H1 (cell line): ENCODE data around the gene CLEC7A. TPM values are rescaled to one million over a fixed set of nuclear protein-coding genes. Genes with fewer than 3 reads are reported as not detected.

Experiments
- CTCF ChIA-PET: fragments of 300-600 bp; sonication (Branson Sonifier 250); formaldehyde crosslinking; loops from one replicate; lab custom pipeline; 2021; ENCODE audit not compliant: partially characterized antibody; lab: Charles Lee
- POLR2A ChIA-PET: fragments of 300-600 bp; sonication (Branson Sonifier 250); formaldehyde crosslinking; loops from one replicate; lab custom pipeline; 2021; ENCODE audit warnings: inconsistent platforms; ENCODE audit not compliant: partially characterized antibody; lab: Charles Lee
- DNase-seq, 2 experiments: peaks; one replicate each; pipeline versions ENCODE4 v3.0.0 to v3.0.0-alpha.2; 2010 to 2022; ENCODE audit warnings: low spot score in 2 of 2, low read depth in 1 of 2, mixed read lengths in 1 of 2
- FAIRE-seq: peaks from 2 replicates; lab custom pipeline; 2011; peaks lifted over from hg19 to GRCh38; lab: Jason Lieb, UNC
- H2AFZ ChIP-seq: 2 replicates; pipeline ENCODE4 v1.8.1; 2012; ENCODE audit warnings: low read length, inconsistent platforms
- H2AK5ac ChIP-seq: 2 replicates; pipeline ENCODE4 v1.6.1; 2013; ENCODE audit warnings: low read depth, low read length
- H2BK120ac ChIP-seq: replicated peaks from 2 replicates; pipeline ENCODE3; 2013; ENCODE audit warnings: low read depth, low read length, inconsistent platforms
- H2BK12ac ChIP-seq: 2 replicates; pipeline ENCODE4 v1.6.1; 2013; ENCODE audit warnings: low read depth, low read length
- H2BK15ac ChIP-seq: 2 replicates; pipeline ENCODE4 v1.6.1; 2013; ENCODE audit warnings: low read length
- H2BK20ac ChIP-seq: 2 replicates; pipeline ENCODE4 v1.6.1; 2013; ENCODE audit warnings: low read length
- H2BK5ac ChIP-seq: 2 replicates; pipeline ENCODE4 v1.6.1; 2013; ENCODE audit warnings: low read depth, low read length
- H3K14ac ChIP-seq: 2 replicates; pipeline ENCODE4 v1.6.1; 2013; ENCODE audit warnings: inconsistent platforms; ENCODE audit not compliant: insufficient read length
- H3K18ac ChIP-seq: 2 replicates; pipeline ENCODE4 v1.6.1; 2013; ENCODE audit warnings: low read length; ENCODE audit errors: extremely low read depth
- H3K23ac ChIP-seq: 2 replicates; pipeline ENCODE4 v1.6.1; 2013; ENCODE audit warnings: inconsistent platforms; ENCODE audit not compliant: insufficient read length
- H3K23me2 ChIP-seq: 2 replicates; pipeline ENCODE4 v1.6.1; 2013; ENCODE audit warnings: low read depth, low read length
- H3K27ac ChIP-seq: 2 replicates; pipeline ENCODE4 v1.6.1; 2011; ENCODE audit warnings: low read depth, low read length, inconsistent platforms
- H3K27me3 ChIP-seq, 4 experiments: replicated peaks in 1 of 4; 1 replicate in 1 of 4; 2 replicates in 3 of 4; pipeline versions ENCODE4 v1.6.1 to v1.8.1; 2011 to 2013; ENCODE audit warnings: low read length in 3 of 4, mild to moderate bottlenecking in 3 of 4, inconsistent platforms in 2 of 4, mixed read lengths in 2 of 4, moderate library complexity in 1 of 4; ENCODE audit not compliant: control insufficient read depth in 3 of 4, insufficient read depth in 3 of 4; ENCODE audit errors: extremely low read depth in 1 of 4
- H3K36me3 ChIP-seq, 4 experiments: 2 replicates each; pipeline versions ENCODE4 v1.6.1 to v1.8.1; 2011 to 2013; ENCODE audit warnings: mild to moderate bottlenecking in 4 of 4, low read length in 3 of 4, moderate library complexity in 2 of 4, control low read depth in 1 of 4, inconsistent platforms in 1 of 4; ENCODE audit not compliant: insufficient read depth in 4 of 4, control insufficient read depth in 2 of 4
- H3K4ac ChIP-seq: replicated peaks from 2 replicates; pipeline ENCODE3; 2013; ENCODE audit warnings: low read length, low read depth, mixed read lengths, inconsistent platforms; ENCODE audit not compliant: insufficient read length
- H3K4me1 ChIP-seq, 4 experiments: replicated peaks in 1 of 4; 1 replicate in 1 of 4; 2 replicates in 3 of 4; pipeline versions ENCODE4 v1.6.1 to v1.8.1; 2011 to 2013; ENCODE audit warnings: low read length in 3 of 4, inconsistent platforms in 2 of 4, mixed read lengths in 1 of 4; ENCODE audit not compliant: insufficient read depth in 4 of 4, control insufficient read depth in 3 of 4
- H3K4me2 ChIP-seq, 2 experiments: 2 replicates each; pipeline versions ENCODE4 v1.6.1 to v1.8.1; 2011 to 2013; ENCODE audit warnings: low read depth in 2 of 2, low read length in 2 of 2, control low read depth in 1 of 2, inconsistent platforms in 1 of 2, mild to moderate bottlenecking in 1 of 2; ENCODE audit not compliant: insufficient read depth in 1 of 2
- H3K4me3 ChIP-seq, 4 experiments: fragments of 200-600, 300-600 bp in 1 of 4; sonication (generic), shearing (Covaris generic), sonication (Bioruptor Twin) in 1 of 4; 2 replicates each; pipeline versions ENCODE4 v1.5.1 to v1.8.1; 2011 to 2016; ENCODE audit warnings: low read length in 4 of 4, low read depth in 3 of 4, control low read depth in 2 of 4, inconsistent platforms in 2 of 4, mild to moderate bottlenecking in 2 of 4, mixed read lengths in 1 of 4, moderate library complexity in 1 of 4; ENCODE audit not compliant: insufficient read depth in 2 of 4; ENCODE audit errors: extremely low read depth in 1 of 4
- H3K56ac ChIP-seq: replicated peaks from 2 replicates; pipeline ENCODE3; 2013; ENCODE audit warnings: low read depth, mild to moderate bottlenecking, mixed read lengths, low read length, inconsistent platforms; ENCODE audit not compliant: insufficient read length
- H3K79me1 ChIP-seq: 2 replicates; pipeline ENCODE4 v1.6.1; 2013; ENCODE audit warnings: low read depth, low read length, control low read depth
- H3K79me2 ChIP-seq, 2 experiments: 2 replicates each; pipeline versions ENCODE4 v1.6.1 to v1.8.1; 2012 to 2013; ENCODE audit warnings: low read length in 2 of 2, mild to moderate bottlenecking in 2 of 2, inconsistent platforms in 1 of 2; ENCODE audit not compliant: insufficient read depth in 2 of 2, control insufficient read depth in 1 of 2
- H3K9ac ChIP-seq, 4 experiments: replicated peaks in 1 of 4; 1 replicate in 1 of 4; 2 replicates in 3 of 4; pipeline versions ENCODE4 v1.6.1 to v1.8.1; 2011 to 2013; ENCODE audit warnings: low read depth in 3 of 4, low read length in 3 of 4, control low read depth in 2 of 4, mild to moderate bottlenecking in 2 of 4, moderate library complexity in 2 of 4, inconsistent platforms in 1 of 4; ENCODE audit errors: extremely low read depth in 1 of 4
- H3K9me3 ChIP-seq, 2 experiments: 2 replicates each; pipeline versions ENCODE4 v1.6.1 to v1.8.1; 2012 to 2013; ENCODE audit warnings: mild to moderate bottlenecking in 2 of 2, moderate library complexity in 2 of 2, control low read depth in 1 of 2, inconsistent platforms in 1 of 2, low read depth in 1 of 2, low read length in 1 of 2, mixed read lengths in 1 of 2; ENCODE audit not compliant: insufficient read depth in 2 of 2
- H4K20me1 ChIP-seq, 2 experiments: replicated peaks in 1 of 2; 2 replicates each; pipeline versions ENCODE3 to v1.8.1; 2011 to 2013; ENCODE audit warnings: inconsistent platforms in 2 of 2, low read length in 2 of 2, mild to moderate bottlenecking in 1 of 2; ENCODE audit not compliant: insufficient read depth in 2 of 2, control insufficient read depth in 1 of 2
- H4K5ac ChIP-seq: 2 replicates; pipeline ENCODE4 v1.6.1; 2013; ENCODE audit warnings: low read length, low read depth, mixed read lengths, inconsistent platforms; ENCODE audit not compliant: insufficient read length
- H4K8ac ChIP-seq: 2 replicates; pipeline ENCODE4 v1.8.0; 2013; ENCODE audit warnings: mild to moderate bottlenecking, moderate library complexity, low read length, inconsistent platforms; ENCODE audit not compliant: insufficient read depth; ENCODE audit errors: extremely low read depth
- H4K91ac ChIP-seq: replicated peaks from 2 replicates; pipeline ENCODE3; 2013; ENCODE audit warnings: low read length, mixed read lengths, inconsistent platforms; ENCODE audit not compliant: insufficient read length
- CEBPB ChIP-seq: IDR thresholded peaks from 2 replicates; pipeline ENCODE4 v1.6.1; 2012; ENCODE audit warnings: low read depth, low read length
- CREB1 ChIP-seq: IDR thresholded peaks from 2 replicates; pipeline ENCODE4 v1.6.1; 2012; ENCODE audit warnings: inconsistent platforms
- CTBP2 ChIP-seq: IDR thresholded peaks from 2 replicates; pipeline ENCODE4 v1.7.0; 2011; ENCODE audit warnings: borderline replicate concordance, mild to moderate bottlenecking, moderate library complexity, mixed read lengths, low read length; ENCODE audit not compliant: insufficient read depth, insufficient read length
- CTCF ChIP-seq, 3 experiments: IDR thresholded peaks; 1 replicate in 2 of 3; 2 replicates in 1 of 3; pipeline versions ENCODE4 v1.5.1 to v1.6.1; 2011; ENCODE audit warnings: low read length in 3 of 3, mild to moderate bottlenecking in 3 of 3, inconsistent platforms in 2 of 3, low read depth in 1 of 3, moderate library complexity in 1 of 3; ENCODE audit not compliant: insufficient read depth in 1 of 3; ENCODE audit errors: control extremely low read depth in 1 of 3
- EGR1 ChIP-seq: IDR thresholded peaks from 2 replicates; pipeline ENCODE4 v1.6.1; 2011; ENCODE audit warnings: low read depth, low read length, borderline replicate concordance
- HDAC2 ChIP-seq, 2 experiments: fragments of 300-600 bp in 1 of 2; sonication (generic) in 1 of 2; IDR thresholded peaks; 2 replicates each; pipeline ENCODE4 v1.6.1; 2011 to 2012; ENCODE audit warnings: low read depth in 2 of 2, low read length in 2 of 2, mild to moderate bottlenecking in 2 of 2, moderate library complexity in 2 of 2, borderline replicate concordance in 1 of 2, inconsistent platforms in 1 of 2
- KDM4A ChIP-seq: IDR thresholded peaks from one replicate; pipeline ENCODE4 v1.7.1; 2012; ENCODE audit warnings: low read depth, mild to moderate bottlenecking, moderate library complexity, low read length, inconsistent platforms; ENCODE audit not compliant: severe bottlenecking
- RBBP5 ChIP-seq: IDR thresholded peaks from 2 replicates; pipeline ENCODE4 v1.7.1; 2012; ENCODE audit warnings: low read depth, mild to moderate bottlenecking, inconsistent platforms, low read length, moderate library complexity, borderline replicate concordance
- SAP30 ChIP-seq: fragments of 300-600 bp; sonication (generic); IDR thresholded peaks from 2 replicates; pipeline ENCODE4 v1.7.1; 2012; ENCODE audit warnings: low read length, moderate library complexity, mild to moderate bottlenecking, inconsistent platforms; ENCODE audit not compliant: insufficient read depth, insufficient replicate concordance
- USF2 ChIP-seq: IDR thresholded peaks from 2 replicates; pipeline ENCODE4 v1.6.1; 2011; ENCODE audit warnings: low read length, improper control_type of control experiment
- WGBS, 2 experiments: shearing (Covaris generic) in 1 of 2; methylation state at CpG; one replicate each; pipeline versions ENCODE4 v1.1.6 to v1.1.7; 2013 to 2015; ENCODE audit warnings: low lambda C conversion rate in 2 of 2, mixed read lengths in 2 of 2, inconsistent platforms in 1 of 2, low coverage in 1 of 2, missing lambda C conversion rate in 1 of 2; ENCODE audit not compliant: insufficient replicate concordance in 2 of 2, insufficient coverage in 1 of 2, insufficient read length in 1 of 2; ENCODE audit errors: extremely low coverage in 1 of 2, missing lambda C conversion rate in 1 of 2; 5-methylcytosine and 5-hydroxymethylcytosine counted together
- polyA plus RNA-seq, 7 experiments: library from polyadenylated mRNA; depleted of rRNA in 3 of 7; stranded (reverse) in 5 of 7; unstranded in 2 of 7; fragments of >200 nt in 5 of 7; fragments of 200-250 nt in 2 of 7; gene quantifications; 1 replicate in 5 of 7; 2 replicates in 1 of 7; 4 replicates in 1 of 7; pipeline versions ENCODE4 v1.2.1 to v1.2.3, GENCODE V29; 2011 to 2013; ENCODE audit warnings: missing spikeins in 2 of 7, mixed read lengths in 2 of 7
- total RNA-seq: library from RNA; stranded (reverse); fragmentation: NEBNext Ultra II Directional; extraction: Animal tissue kit (Norgen Biotek cat#: 25700); gene quantifications from 2 replicates; pipeline ENCODE4 v1.2.1, GENCODE V29; 2021

The CLEC7A gene
- total and polyA plus RNA-seq, 2 of the 8 experiments (the other 6 are each of a cell fraction or from before 2014, with no cell fraction given) = 0.09 to 0.15 TPM

GRCh38 chr12:10111451-10111850 lies 18.5 kb downstream of the CLEC7A start:
- no peak overlapping the region for H2BK5ac ChIP-seq
- no peak overlapping the region for H4K5ac ChIP-seq
- no peak overlapping the region for H3K14ac ChIP-seq
- H3K23me2 ChIP-seq = no peaks in the 10 kb centered on the region
- no peak overlapping the region for H4K8ac ChIP-seq
- no peaks in the 10 kb centered on the region for H3K79me1 ChIP-seq
- H3K9ac ChIP-seq = no peak overlapping the region
- no peak overlapping the region for H3K18ac ChIP-seq
- H3K23ac ChIP-seq = no peak overlapping the region
- FAIRE-seq (no peak), DNase-seq (no peak)
- H4K20me1 ChIP-seq = no peaks in the 10 kb centered on the region
- no peak overlapping the region for H2AFZ ChIP-seq
- H2AK5ac ChIP-seq = no peak overlapping the region
- 90% methylated on average over 38 of the region's 38 CpGs; no CpG with 5 or more reads in 1 of the 2 experiments for WGBS, 2 experiments
- no peak overlapping the region for H3K27ac ChIP-seq
- no peak overlapping the region for H2BK20ac ChIP-seq
- H4K91ac ChIP-seq = no peak overlapping the region
- POLR2A ChIA-PET = no interaction called here
- no peak overlapping the region for H2BK15ac ChIP-seq
- no peaks in the 10 kb centered on the region; a peak in 1 of 8 replicates for H3K36me3 ChIP-seq
- no peak overlapping the region for H3K4me2 ChIP-seq
- CTCF ChIA-PET = interaction anchor here (1.7 kb wide), 1 partner anchor 29 kb away, joined by 4 read pairs; no protein-coding TSS in a partner anchor
- H3K27me3 ChIP-seq = no peaks in the 10 kb centered on the region
- H3K4ac ChIP-seq = no peak overlapping the region
- H2BK120ac ChIP-seq = no peak overlapping the region
- H3K4me3 ChIP-seq = no peak overlapping the region
- H3K9me3 ChIP-seq = peaks cover 0 to 4% of the 10 kb centered on the region in 2 experiments; a peak in 1 of 4 replicates
- no peak overlapping the region for H3K56ac ChIP-seq
- H3K79me2 ChIP-seq = no peaks in the 10 kb centered on the region
- H2BK12ac ChIP-seq = no peak overlapping the region
- no peaks in the 10 kb centered on the region for H3K4me1 ChIP-seq
- no peak for TF ChIP-seq USF2
- TF ChIP-seq KDM4A = no peak
- TF ChIP-seq CREB1 = no peak
- TF ChIP-seq EGR1 = no peak
- no peak for TF ChIP-seq SAP30
- TF ChIP-seq HDAC2 (IDR thresholded peaks at IDR 0.05; ENCODE audit: borderline replicate concordance in 1 of 2, low read depth in 2 of 2, low read length in 2 of 2) = no peak
- no peak for TF ChIP-seq CEBPB
- TF ChIP-seq CTCF (IDR thresholded peaks at IDR 0.05; ENCODE audit: control extremely low read depth in 1 of 3, insufficient read depth in 1 of 3, low read depth in 1 of 3, low read length in 3 of 3) = no peak
- TF ChIP-seq CTBP2 = no peak
- no peak for TF ChIP-seq RBBP5
